KMS-11 (cell line): Measurements from ENCODE around the gene ISG15.

Experiments
- H2AFZ ChIP-seq: fragments of 200-600 bp; sonication (generic); 2 replicates; pipeline ENCODE4 v1.6.1; 2016; ENCODE audit warnings: antibody characterized with exemption, mixed run types, low read depth
- H3K27ac ChIP-seq: fragments of 200-600 bp; sonication (generic); 2 replicates; pipeline ENCODE4 v1.6.1; 2016; ENCODE audit warnings: mild to moderate bottlenecking, mixed run types
- H3K27me3 ChIP-seq: fragments of 200-600 bp; sonication (generic); 2 replicates; pipeline ENCODE4 v1.6.1; 2017; ENCODE audit warnings: mild to moderate bottlenecking, low read depth, mixed run types, moderate library complexity; ENCODE audit not compliant: insufficient read depth
- H3K36me3 ChIP-seq: fragments of 200-600 bp; sonication (generic); 2 replicates; pipeline ENCODE4 v1.6.1; 2017; ENCODE audit warnings: mild to moderate bottlenecking, mixed run types; ENCODE audit not compliant: insufficient read depth
- H3K4me1 ChIP-seq: fragments of 200-600 bp; sonication (generic); 2 replicates; pipeline ENCODE4 v1.6.1; 2016; ENCODE audit warnings: mild to moderate bottlenecking, low read depth, mixed run types; ENCODE audit not compliant: poor library complexity, severe bottlenecking
- H3K4me2 ChIP-seq: fragments of 200-600 bp; sonication (generic); 2 replicates; pipeline ENCODE4 v1.7.0; 2016; ENCODE audit warnings: mild to moderate bottlenecking, mixed run types
- H3K4me3 ChIP-seq: fragments of 200-600 bp; sonication (generic); IDR thresholded peaks from 2 replicates; pipeline ENCODE4 v1.6.1; 2017; ENCODE audit warnings: low read depth, low read length, mixed read lengths; ENCODE audit not compliant: insufficient read depth
- H3K79me2 ChIP-seq: fragments of 200-600 bp; sonication (generic); 2 replicates; pipeline ENCODE4 v1.6.1; 2016; ENCODE audit warnings: low read depth, mixed run types; ENCODE audit not compliant: insufficient read depth
- H3K9ac ChIP-seq: fragments of 200-600 bp; sonication (generic); 2 replicates; pipeline ENCODE4 v1.6.1; 2016; ENCODE audit warnings: mild to moderate bottlenecking, mixed run types
- H4K20me1 ChIP-seq: fragments of 200-600 bp; sonication (generic); 2 replicates; pipeline ENCODE4 v1.6.1; 2016; ENCODE audit warnings: mild to moderate bottlenecking, mixed run types; ENCODE audit not compliant: insufficient read depth
- CTCF ChIP-seq: fragments of 200-600 bp; sonication (generic); conservative IDR thresholded peaks from 2 replicates; pipeline ENCODE4 v1.6.1; 2017; ENCODE audit warnings: low read depth, mild to moderate bottlenecking, antibody characterized with exemption, low read length, moderate library complexity, mixed read lengths

Gene ISG15

DNA sequence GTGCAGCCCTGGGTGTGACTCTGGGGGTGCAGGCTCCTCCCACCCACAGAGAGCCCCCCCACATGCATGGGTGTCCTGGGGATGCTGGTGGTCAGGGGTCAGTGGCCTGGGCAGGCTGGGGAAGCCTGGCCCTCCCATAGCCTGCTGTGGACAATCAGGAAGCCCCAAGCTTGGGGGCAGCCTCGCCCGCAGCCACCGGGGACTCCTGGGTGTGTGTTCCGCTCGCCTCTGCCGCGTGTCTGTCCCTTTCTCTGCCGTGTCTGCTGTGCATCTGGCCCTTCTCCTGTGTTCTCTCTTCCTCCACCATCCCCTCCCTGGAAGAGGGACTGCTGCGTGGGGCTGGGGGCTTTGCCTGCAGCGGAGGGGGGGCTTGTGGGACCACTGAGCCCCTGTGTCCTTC is 29.5 kb downstream of the ISG15 start:
- H3K4me2 ChIP-seq, result no peak overlapping the region
- no peak overlapping the region for H2AFZ ChIP-seq
- TF ChIP-seq CTCF, result no peak
- no peak overlapping the region for H3K27ac ChIP-seq
- H3K36me3 ChIP-seq, result no peaks in the 10 kb centered on the region
- no peaks in the 10 kb centered on the region for H3K79me2 ChIP-seq
- peaks cover 6% of the 10 kb centered on the region for H3K4me1 ChIP-seq
- no peaks in the 10 kb centered on the region for H4K20me1 ChIP-seq
- H3K27me3 ChIP-seq, result peaks cover 30% of the 10 kb centered on the region
- H3K9ac ChIP-seq, result no peak overlapping the region
- H3K4me3 ChIP-seq, result no peak overlapping the region

GRCh38 chr1:1043411-1043810 is 30.1 kb downstream of the ISG15 start:
- no peaks in the 10 kb centered on the region for H3K36me3 ChIP-seq

GRCh38 chr1:1043921-1044320 is 30.6 kb downstream of the ISG15 start:
- no peak for TF ChIP-seq CTCF
- no peak overlapping the region for H3K4me2 ChIP-seq
- H2AFZ ChIP-seq, result no peak overlapping the region
- H3K4me3 ChIP-seq, result no peak overlapping the region
- no peak overlapping the region for H3K9ac ChIP-seq
- no peak overlapping the region for H3K27ac ChIP-seq
- H4K20me1 ChIP-seq, result no peaks in the 10 kb centered on the region
- peaks cover 27% of the 10 kb centered on the region for H3K27me3 ChIP-seq
- H3K4me1 ChIP-seq, result peaks cover 6% of the 10 kb centered on the region
- no peaks in the 10 kb centered on the region for H3K36me3 ChIP-seq
- no peaks in the 10 kb centered on the region for H3K79me2 ChIP-seq

More at GRCh38 chr1:1043411-1043810, 30.1 kb downstream of the ISG15 start:
- TF ChIP-seq CTCF, result no peak
- H3K27ac ChIP-seq, result no peak overlapping the region
- peaks cover 28% of the 10 kb centered on the region for H3K27me3 ChIP-seq
- H3K9ac ChIP-seq, result no peak overlapping the region
- no peak overlapping the region for H2AFZ ChIP-seq
- H3K4me2 ChIP-seq, result no peak overlapping the region
- no peak overlapping the region for H3K4me3 ChIP-seq
- H3K4me1 ChIP-seq, result peaks cover 6% of the 10 kb centered on the region
- no peaks in the 10 kb centered on the region for H4K20me1 ChIP-seq
- no peaks in the 10 kb centered on the region for H3K79me2 ChIP-seq

GRCh38 chr1:1044455-1045078 is 31.3 kb downstream of the ISG15 start:
- TF ChIP-seq CTCF, result no peak
- peaks cover 2% of the 10 kb centered on the region for H3K4me1 ChIP-seq
- no peak overlapping the region for H3K4me2 ChIP-seq
- no peaks in the 10 kb centered on the region for H3K36me3 ChIP-seq
- H3K9ac ChIP-seq, result no peak overlapping the region
- H2AFZ ChIP-seq, result no peak overlapping the region
- H4K20me1 ChIP-seq, result no peaks in the 10 kb centered on the region
- no peak overlapping the region for H3K4me3 ChIP-seq
- H3K27ac ChIP-seq, result no peak overlapping the region
- no peaks in the 10 kb centered on the region for H3K79me2 ChIP-seq
- peaks cover 21% of the 10 kb centered on the region for H3K27me3 ChIP-seq
